HL-60 (cell line): ENCODE results near the gene NPHS1.

Source experiments
- DNase-seq, 2 experiments: peaks; one replicate each; pipeline ENCODE4 v3.0.0-alpha.2; 2010 to 2020; ENCODE audit warnings: low read depth in 1 of 2, low spot score in 1 of 2
- H3K27ac ChIP-seq: fragments of 250-450 bp; sonication (Bioruptor Pico); replicated peaks from 2 replicates; pipeline ENCODE4 v1.5.1; 2020; ENCODE audit warnings: mild to moderate bottlenecking, moderate library complexity
- H3K27me3 ChIP-seq: fragments of 250-450 bp; sonication (Bioruptor Pico); 2 replicates; pipeline ENCODE4 v1.5.1; 2021; ENCODE audit warnings: mild to moderate bottlenecking, moderate library complexity; ENCODE audit not compliant: insufficient read depth, poor library complexity, severe bottlenecking
- H3K4me3 ChIP-seq: replicated peaks from 2 replicates; pipeline ENCODE4 v1.5.1; 2011; ENCODE audit warnings: mild to moderate bottlenecking, control low read depth, low read length; ENCODE audit not compliant: insufficient read depth
- GABPA ChIP-seq: IDR thresholded peaks from 2 replicates; pipeline ENCODE4 v1.6.1; 2012; ENCODE audit warnings: low read depth
- POLR2AphosphoS5 ChIP-seq: IDR thresholded peaks from 2 replicates; pipeline ENCODE4 v1.6.1; 2012; ENCODE audit warnings: low read depth
- SPI1 ChIP-seq: IDR thresholded peaks from 2 replicates; pipeline ENCODE4 v1.6.1; 2012; ENCODE audit warnings: low read depth, mild to moderate bottlenecking, borderline replicate concordance
- TF ChIP-seq, protein P1 (sequence below): IDR thresholded peaks from one replicate; pipeline ENCODE4 v1.5.1; 2011; ENCODE audit warnings: low read length, control low read depth, inconsistent platforms; ENCODE audit not compliant: insufficient read depth
- TF ChIP-seq, protein P2 (sequence below): IDR thresholded peaks from 2 replicates; pipeline ENCODE4 v1.6.1; 2012; ENCODE audit warnings: low read depth; ENCODE audit not compliant: insufficient replicate concordance

NPHS1 gene

DNA sequence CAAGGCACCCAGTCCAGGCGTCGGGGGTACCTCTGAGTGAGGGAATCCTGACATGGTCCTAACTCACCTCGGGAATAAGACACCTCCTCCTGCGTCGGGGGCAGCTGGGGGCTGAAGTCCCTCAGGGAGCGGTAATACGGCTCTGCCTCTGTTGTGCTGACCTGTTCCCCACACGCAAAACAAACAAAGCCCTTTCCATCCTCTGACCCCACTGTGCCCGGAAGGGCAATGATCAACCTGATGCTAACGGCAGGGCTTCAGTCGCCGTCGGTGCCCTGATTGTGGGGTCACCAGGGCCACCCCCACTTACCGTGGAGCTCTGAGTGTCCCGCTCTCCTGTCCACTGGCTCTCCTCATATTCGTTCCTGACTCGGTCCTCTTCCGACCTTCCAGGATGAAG lies 21.3 kb downstream of the NPHS1 start:
- Histone ChIP-seq H3K27me3 (no peaks in the 10 kb centered on the region), H3K27ac (no peak overlapping the region), H3K4me3 (no peak overlapping the region)
- TF ChIP-seq, protein P1, sequence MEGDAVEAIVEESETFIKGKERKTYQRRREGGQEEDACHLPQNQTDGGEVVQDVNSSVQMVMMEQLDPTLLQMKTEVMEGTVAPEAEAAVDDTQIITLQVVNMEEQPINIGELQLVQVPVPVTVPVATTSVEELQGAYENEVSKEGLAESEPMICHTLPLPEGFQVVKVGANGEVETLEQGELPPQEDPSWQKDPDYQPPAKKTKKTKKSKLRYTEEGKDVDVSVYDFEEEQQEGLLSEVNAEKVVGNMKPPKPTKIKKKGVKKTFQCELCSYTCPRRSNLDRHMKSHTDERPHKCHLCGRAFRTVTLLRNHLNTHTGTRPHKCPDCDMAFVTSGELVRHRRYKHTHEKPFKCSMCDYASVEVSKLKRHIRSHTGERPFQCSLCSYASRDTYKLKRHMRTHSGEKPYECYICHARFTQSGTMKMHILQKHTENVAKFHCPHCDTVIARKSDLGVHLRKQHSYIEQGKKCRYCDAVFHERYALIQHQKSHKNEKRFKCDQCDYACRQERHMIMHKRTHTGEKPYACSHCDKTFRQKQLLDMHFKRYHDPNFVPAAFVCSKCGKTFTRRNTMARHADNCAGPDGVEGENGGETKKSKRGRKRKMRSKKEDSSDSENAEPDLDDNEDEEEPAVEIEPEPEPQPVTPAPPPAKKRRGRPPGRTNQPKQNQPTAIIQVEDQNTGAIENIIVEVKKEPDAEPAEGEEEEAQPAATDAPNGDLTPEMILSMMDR, result no peak
- TF ChIP-seq, protein P2, sequence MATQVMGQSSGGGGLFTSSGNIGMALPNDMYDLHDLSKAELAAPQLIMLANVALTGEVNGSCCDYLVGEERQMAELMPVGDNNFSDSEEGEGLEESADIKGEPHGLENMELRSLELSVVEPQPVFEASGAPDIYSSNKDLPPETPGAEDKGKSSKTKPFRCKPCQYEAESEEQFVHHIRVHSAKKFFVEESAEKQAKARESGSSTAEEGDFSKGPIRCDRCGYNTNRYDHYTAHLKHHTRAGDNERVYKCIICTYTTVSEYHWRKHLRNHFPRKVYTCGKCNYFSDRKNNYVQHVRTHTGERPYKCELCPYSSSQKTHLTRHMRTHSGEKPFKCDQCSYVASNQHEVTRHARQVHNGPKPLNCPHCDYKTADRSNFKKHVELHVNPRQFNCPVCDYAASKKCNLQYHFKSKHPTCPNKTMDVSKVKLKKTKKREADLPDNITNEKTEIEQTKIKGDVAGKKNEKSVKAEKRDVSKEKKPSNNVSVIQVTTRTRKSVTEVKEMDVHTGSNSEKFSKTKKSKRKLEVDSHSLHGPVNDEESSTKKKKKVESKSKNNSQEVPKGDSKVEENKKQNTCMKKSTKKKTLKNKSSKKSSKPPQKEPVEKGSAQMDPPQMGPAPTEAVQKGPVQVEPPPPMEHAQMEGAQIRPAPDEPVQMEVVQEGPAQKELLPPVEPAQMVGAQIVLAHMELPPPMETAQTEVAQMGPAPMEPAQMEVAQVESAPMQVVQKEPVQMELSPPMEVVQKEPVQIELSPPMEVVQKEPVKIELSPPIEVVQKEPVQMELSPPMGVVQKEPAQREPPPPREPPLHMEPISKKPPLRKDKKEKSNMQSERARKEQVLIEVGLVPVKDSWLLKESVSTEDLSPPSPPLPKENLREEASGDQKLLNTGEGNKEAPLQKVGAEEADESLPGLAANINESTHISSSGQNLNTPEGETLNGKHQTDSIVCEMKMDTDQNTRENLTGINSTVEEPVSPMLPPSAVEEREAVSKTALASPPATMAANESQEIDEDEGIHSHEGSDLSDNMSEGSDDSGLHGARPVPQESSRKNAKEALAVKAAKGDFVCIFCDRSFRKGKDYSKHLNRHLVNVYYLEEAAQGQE, result no peak
- no peak for TF ChIP-seq SPI1
- TF ChIP-seq POLR2AphosphoS5, result no peak
- no peak for TF ChIP-seq GABPA
- no peak for DNase-seq

DNA sequence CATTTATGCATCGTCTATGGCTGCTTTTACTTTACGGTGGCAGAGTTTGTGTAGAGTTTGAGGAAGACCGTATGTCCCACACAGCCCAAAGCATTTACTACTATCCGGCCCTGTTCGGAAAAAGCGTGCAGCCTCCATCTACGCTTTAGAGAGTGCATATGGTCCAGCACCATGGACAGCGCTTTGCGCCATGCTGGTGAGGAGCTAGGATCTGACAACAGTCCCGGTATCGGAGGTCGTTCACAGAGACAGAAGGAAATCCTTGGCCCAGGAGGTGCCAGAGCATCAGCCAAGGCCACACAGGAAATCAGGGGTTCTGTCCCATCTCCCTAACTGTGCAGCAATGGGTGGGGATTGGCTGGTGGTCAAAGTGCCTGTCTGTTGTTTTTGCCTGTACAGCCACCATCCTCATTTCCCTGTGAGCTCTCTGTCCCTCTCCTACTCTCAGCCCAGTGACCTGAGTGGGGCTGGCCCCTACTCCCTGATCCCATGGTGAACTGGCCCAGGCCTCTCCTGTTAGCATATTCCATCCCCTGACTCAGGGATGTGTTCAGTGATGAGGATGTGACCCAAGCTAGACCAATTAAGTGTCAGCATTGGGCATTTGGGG lies 23.5 kb downstream of the NPHS1 start:
- H3K27me3 ChIP-seq, result no peaks in the 10 kb centered on the region
- no peak overlapping the region for H3K4me3 ChIP-seq
- H3K27ac ChIP-seq, result no peak overlapping the region
- DNase-seq, result peak in 1 of 2 experiments; percentile 51
- TF ChIP-seq GABPA, result no peak
- TF ChIP-seq, protein P2, result peak; percentile 99
- TF ChIP-seq POLR2AphosphoS5, result no peak

DNA sequence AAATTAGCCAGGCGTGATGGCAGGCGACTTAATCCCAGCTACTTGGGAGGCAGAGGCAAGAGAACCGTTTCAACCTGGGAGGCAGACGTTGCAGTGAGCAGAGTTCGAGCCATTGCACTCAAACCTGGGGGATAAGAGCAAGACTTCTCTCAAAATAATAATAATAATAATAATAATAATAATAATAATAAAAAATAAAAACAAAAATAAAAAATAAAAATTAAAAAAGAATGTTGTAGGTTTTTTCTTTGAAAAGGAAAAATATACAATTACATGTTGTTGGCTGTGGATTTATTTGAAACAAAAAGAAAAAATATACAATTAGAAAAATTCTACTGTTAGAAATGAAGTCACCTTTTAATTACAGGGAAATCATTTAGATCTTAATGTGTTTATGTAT lies 28.2 kb downstream of the NPHS1 start:
- Histone ChIP-seq H3K4me3 (no peak overlapping the region), H3K27ac (no peak overlapping the region), H3K27me3 (no peaks in the 10 kb centered on the region)
- no peak for DNase-seq
- TF ChIP-seq POLR2AphosphoS5 (no peak), GABPA (no peak), SPI1 (no peak)
- TF ChIP-seq, protein P1, result no peak
- TF ChIP-seq, protein P2, result no peak
